HCT116 (cell line): ENCODE data around the gene DGCR6L. TPM values are rescaled to one million over a fixed set of nuclear protein-coding genes. Genes with fewer than 3 reads are reported as not detected.

Source experiments
- ATAC-seq: fragments of 200-7000 bp; cut with Tn5 transposase; 2 replicates; pipeline ENCODE4 v1.9.1; 2020; ENCODE audit warnings: mild to moderate bottlenecking, moderate library complexity
- BruUV-seq: library from RNA; stranded (reverse); fragments of 400-500 nt; replicated peaks from 2 replicates; lab custom pipeline; 2021; lab: Mats Ljungman, UMichigan
- CTCF ChIA-PET: fragments of 300-600 bp; sonication (Branson Sonifier 250); formaldehyde crosslinking; loops from one replicate; lab custom pipeline; 2021; ENCODE audit warnings: antibody characterized with exemption; lab: Charles Lee
- POLR2A ChIA-PET: fragments of 300-600, 350-600 bp; sonication (Branson Sonifier 250); formaldehyde crosslinking; loops from one replicate; lab custom pipeline; 2021; ENCODE audit warnings: antibody characterized with exemption; lab: Charles Lee
- RAD21 ChIA-PET, 2 experiments: fragments of 300-600 bp; sonication (Branson Sonifier 250); formaldehyde crosslinking; loops; one replicate each; lab custom pipeline; 2023; ENCODE audit warnings: low total read pairs in 2 of 2; ENCODE audit not compliant: uncharacterized antibody in 2 of 2, unreplicated experiment in 2 of 2, low non-redundant PET in 1 of 2; lab: Charles Lee
- DNase-seq: peaks from one replicate; pipeline ENCODE4 v3.0.0-alpha.2; 2010; ENCODE audit warnings: low read depth, low spot score
- H2AFZ ChIP-seq: fragments of 200-600 bp; shearing (Covaris generic), sonication (generic); 2 replicates; pipeline ENCODE4 v1.6.1; 2017; ENCODE audit warnings: low read depth, mixed run types, mixed read lengths, antibody characterized with exemption, low read length; ENCODE audit not compliant: poor library complexity, severe bottlenecking
- H3K27ac ChIP-seq: 2 replicates; pipeline ENCODE4 v1.5.1; 2012; ENCODE audit warnings: low read depth, low read length
- H3K27me3 ChIP-seq: fragments of 200-600 bp; sonication (generic); 2 replicates; pipeline ENCODE4 v1.6.1; 2016; ENCODE audit warnings: mixed run types, low read length, mixed read lengths; ENCODE audit not compliant: insufficient read depth
- H3K36me3 ChIP-seq, 2 experiments: fragments of 200-500 bp in 1 of 2; fragments of 200-600 bp in 1 of 2; sonication (Bioruptor generic) in 1 of 2; sonication (generic) in 1 of 2; 2 replicates each; pipeline versions ENCODE4 v1.5.1 to v1.6.1; 2014 to 2016; ENCODE audit warnings: low read length in 2 of 2, inconsistent platforms in 1 of 2, mixed read lengths in 1 of 2, mixed run types in 1 of 2; ENCODE audit not compliant: insufficient read depth in 2 of 2, control insufficient read depth in 1 of 2
- H3K4me1 ChIP-seq, 2 experiments: fragments of 200-600 bp in 1 of 2; sonication (generic) in 1 of 2; 2 replicates each; pipeline versions ENCODE4 v1.5.1 to v1.6.1; 2012 to 2017; ENCODE audit warnings: low read length in 2 of 2, inconsistent platforms in 1 of 2, mild to moderate bottlenecking in 1 of 2, mixed read lengths in 1 of 2, mixed run types in 1 of 2, moderate library complexity in 1 of 2; ENCODE audit not compliant: insufficient read depth in 2 of 2, control insufficient read depth in 1 of 2
- H3K4me2 ChIP-seq: fragments of 200-600 bp; sonication (generic); 2 replicates; pipeline ENCODE4 v1.6.1; 2017; ENCODE audit warnings: mixed run types, low read length, mixed read lengths
- H3K4me3 ChIP-seq, 2 experiments: fragments of 200-600 bp in 1 of 2; sonication (generic) in 1 of 2; replicated peaks in 1 of 2; 2 replicates each; pipeline ENCODE4 v1.5.1; 2011 to 2016; ENCODE audit warnings: low read length in 2 of 2, control low read depth in 1 of 2, low read depth in 1 of 2, mild to moderate bottlenecking in 1 of 2, mixed read lengths in 1 of 2, mixed run types in 1 of 2
- H3K79me2 ChIP-seq: fragments of 200-600 bp; sonication (generic); 2 replicates; pipeline ENCODE4 v1.6.1; 2017; ENCODE audit warnings: mild to moderate bottlenecking, mixed run types, low read length, moderate library complexity, mixed read lengths; ENCODE audit not compliant: insufficient read depth
- H3K9ac ChIP-seq: fragments of 200-600 bp; sonication (generic); 2 replicates; pipeline ENCODE4 v1.6.1; 2016; ENCODE audit warnings: low read length, mixed read lengths
- H3K9me2 ChIP-seq: fragments of 200-600 bp; sonication (generic), shearing (Covaris generic); 2 replicates; pipeline ENCODE4 v1.6.1; 2017; ENCODE audit warnings: mixed run types, mild to moderate bottlenecking, moderate library complexity; ENCODE audit not compliant: insufficient read depth
- H3K9me3 ChIP-seq, 2 experiments: fragments of 200-500 bp in 1 of 2; fragments of 200-600 bp in 1 of 2; sonication (Bioruptor generic) in 1 of 2; sonication (generic) in 1 of 2; 2 replicates each; pipeline ENCODE4 v1.6.1; 2014 to 2017; ENCODE audit warnings: low read length in 2 of 2, mixed read lengths in 2 of 2, inconsistent platforms in 1 of 2, low read depth in 1 of 2, mild to moderate bottlenecking in 1 of 2, mixed run types in 1 of 2, moderate library complexity in 1 of 2; ENCODE audit not compliant: control insufficient read depth in 1 of 2, insufficient read depth in 1 of 2
- H4K20me1 ChIP-seq: fragments of 200-600 bp; sonication (generic), shearing (Covaris generic); 2 replicates; pipeline ENCODE4 v1.6.1; 2017; ENCODE audit warnings: mixed run types, mild to moderate bottlenecking, moderate library complexity; ENCODE audit not compliant: insufficient read depth
- CBX3 ChIP-seq: IDR thresholded peaks from 2 replicates; pipeline ENCODE4 v1.6.1; 2012; ENCODE audit warnings: low read depth
- CEBPB ChIP-seq: IDR thresholded peaks from 2 replicates; pipeline ENCODE4 v1.6.1; 2012; ENCODE audit warnings: low read depth
- ELF1 ChIP-seq: IDR thresholded peaks from 2 replicates; pipeline ENCODE4 v1.6.1; 2012; ENCODE audit warnings: low read depth, borderline replicate concordance
- EZH2 ChIP-seq: fragments of 200-600 bp; sonication (generic); IDR thresholded peaks from 2 replicates; pipeline ENCODE4 v1.6.1; 2017; ENCODE audit warnings: antibody characterized with exemption, mixed run types
- EZH2phosphoT487 ChIP-seq: fragments of 200-600 bp; IDR thresholded peaks from 2 replicates; pipeline ENCODE4 v1.6.1; 2018; ENCODE audit warnings: antibody characterized with exemption, borderline replicate concordance
- FOSL1 ChIP-seq: IDR thresholded peaks from 2 replicates; pipeline ENCODE4 v1.6.1; 2012; ENCODE audit warnings: low read depth
- JUND ChIP-seq: IDR thresholded peaks from 2 replicates; pipeline ENCODE4 v1.6.1; 2012
- POLR2A ChIP-seq: IDR thresholded peaks from 2 replicates; pipeline ENCODE4 v1.7.0; 2011; ENCODE audit warnings: borderline replicate concordance; ENCODE audit not compliant: insufficient read depth, insufficient read length; ENCODE audit errors: extremely low read depth
- RAD21 ChIP-seq: IDR thresholded peaks from 2 replicates; pipeline ENCODE4 v1.6.1; 2012; ENCODE audit warnings: low read depth, mild to moderate bottlenecking
- SIN3A ChIP-seq: IDR thresholded peaks from 2 replicates; pipeline ENCODE4 v1.6.1; 2012; ENCODE audit warnings: low read depth
- SP1 ChIP-seq: IDR thresholded peaks from 2 replicates; pipeline ENCODE4 v1.6.1; 2012; ENCODE audit warnings: low read depth
- SRF ChIP-seq: IDR thresholded peaks from 2 replicates; pipeline ENCODE4 v1.6.1; 2012; ENCODE audit warnings: low read depth
- TCF7L2 ChIP-seq: IDR thresholded peaks from 2 replicates; pipeline ENCODE4 v1.7.0; 2011; ENCODE audit warnings: borderline replicate concordance, inconsistent platforms; ENCODE audit not compliant: insufficient read depth, insufficient read length; ENCODE audit errors: extremely low read depth
- ZBTB33 ChIP-seq: IDR thresholded peaks from 2 replicates; pipeline ENCODE4 v1.6.1; 2011; ENCODE audit warnings: mild to moderate bottlenecking, low read length, moderate library complexity; ENCODE audit not compliant: insufficient replicate concordance; ENCODE audit errors: extremely low read depth
- ZFX ChIP-seq: fragments of 450-650 bp; IDR thresholded peaks from 2 replicates; pipeline ENCODE4 v1.6.1; 2017
- ZNF274 ChIP-seq: fragments of 200-500 bp; sonication (Bioruptor generic); IDR thresholded peaks from 2 replicates; pipeline ENCODE4 v1.6.1; 2014; ENCODE audit warnings: mild to moderate bottlenecking, low read depth, low read length, inconsistent platforms
- intact Hi-C: fragments of 100-400 bp; cut with micrococcal nuclease; formaldehyde crosslinking; loops from 2 replicates; pipeline ENCODE4 v1.10.0; 2022
- total RNA-seq: library from RNA; stranded (reverse); gene quantifications from one replicate; pipeline ENCODE4 v1.2.1, GENCODE V29; 2021; ENCODE audit not compliant: unreplicated experiment
- TF ChIP-seq, protein P1 (sequence below), 3 experiments: fragments of 200-600 bp in 1 of 3; sonication (generic) in 1 of 3; IDR thresholded peaks in 2 of 3; conservative IDR thresholded peaks in 1 of 3; 2 replicates each; pipeline ENCODE4 v1.5.1; 2012 to 2017; ENCODE audit warnings: low read depth in 2 of 3, low read length in 2 of 3, antibody characterized with exemption in 1 of 3, borderline replicate concordance in 1 of 3, control low read depth in 1 of 3, mild to moderate bottlenecking in 1 of 3, mixed read lengths in 1 of 3, mixed run types in 1 of 3, moderate library complexity in 1 of 3; ENCODE audit not compliant: insufficient read depth in 1 of 3

Gene DGCR6L
- total RNA-seq, 1 experiment from 2014 or later: 44.9 TPM

DNA sequence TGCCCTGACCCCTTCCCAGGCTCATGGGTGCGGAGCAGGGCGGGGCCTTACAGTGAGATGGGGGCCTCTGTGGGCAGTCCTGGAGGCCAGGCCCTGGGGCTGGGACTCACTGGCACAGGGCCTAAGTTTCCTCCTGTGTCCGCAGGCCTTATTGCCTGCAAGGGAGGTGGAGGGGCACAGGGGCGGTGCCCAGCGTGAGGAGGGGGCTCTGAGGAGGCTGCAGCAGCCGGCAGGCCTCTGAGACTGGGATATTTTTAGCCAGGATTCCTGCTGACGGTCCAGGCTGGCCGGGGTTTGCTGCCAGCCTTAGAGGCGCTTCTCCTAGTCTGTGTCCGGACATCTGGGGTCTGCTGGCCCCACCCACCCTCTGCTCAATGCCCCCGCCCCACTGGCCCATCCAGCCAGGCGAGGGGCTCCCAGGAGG, 46.1 kb downstream of the DGCR6L start:
- ChIA-PET RAD21 (no interaction called here), POLR2A (no interaction called here), CTCF (no interaction called here)
- Histone ChIP-seq H2AFZ (no peak overlapping the region), H3K9me3 (no peaks in the 10 kb centered on the region), H3K9me2 (no peaks in the 10 kb centered on the region), H4K20me1 (no peaks in the 10 kb centered on the region), H3K27me3 (no peaks in the 10 kb centered on the region), H3K79me2 (no peaks in the 10 kb centered on the region), H3K9ac (no peak overlapping the region), H3K4me1 (peaks cover under 1 to 2% of the 10 kb centered on the region in 2 experiments; a peak in 2 of 4 replicates), H3K4me2 (no peak overlapping the region), H3K4me3 (no peak overlapping the region), H3K36me3 (no peaks in the 10 kb centered on the region), H3K27ac (no peak overlapping the region)
- TF ChIP-seq ZFX: no peak
- DNase-seq (no peak), ATAC-seq (no peak)
- intact Hi-C loops: no loop called here
- no TSS peak for BruUV-seq

GRCh38 chr22:20272700-20273099, 47.2 kb downstream of the DGCR6L start:
- Histone ChIP-seq H3K4me3 (no peak overlapping the region), H3K79me2 (no peaks in the 10 kb centered on the region), H3K27ac (no peak overlapping the region), H3K4me1 (peaks cover 6 to 7% of the 10 kb centered on the region in 2 experiments; a peak in 2 of 4 replicates), H2AFZ (no peak overlapping the region), H3K36me3 (no peaks in the 10 kb centered on the region), H3K9me2 (no peaks in the 10 kb centered on the region), H3K9me3 (no peaks in the 10 kb centered on the region), H3K9ac (no peak overlapping the region), H4K20me1 (no peaks in the 10 kb centered on the region), H3K4me2 (no peak overlapping the region), H3K27me3 (no peaks in the 10 kb centered on the region)
- RAD21 ChIA-PET: no interaction called here
- CTCF ChIA-PET: no interaction called here
- POLR2A ChIA-PET: no interaction called here
- no peak for TF ChIP-seq CBX3
- TF ChIP-seq RAD21: no peak
- TF ChIP-seq ZFX: no peak
- TF ChIP-seq ZNF274: no peak
- TF ChIP-seq ZBTB33: no peak
- TF ChIP-seq, protein P1, sequence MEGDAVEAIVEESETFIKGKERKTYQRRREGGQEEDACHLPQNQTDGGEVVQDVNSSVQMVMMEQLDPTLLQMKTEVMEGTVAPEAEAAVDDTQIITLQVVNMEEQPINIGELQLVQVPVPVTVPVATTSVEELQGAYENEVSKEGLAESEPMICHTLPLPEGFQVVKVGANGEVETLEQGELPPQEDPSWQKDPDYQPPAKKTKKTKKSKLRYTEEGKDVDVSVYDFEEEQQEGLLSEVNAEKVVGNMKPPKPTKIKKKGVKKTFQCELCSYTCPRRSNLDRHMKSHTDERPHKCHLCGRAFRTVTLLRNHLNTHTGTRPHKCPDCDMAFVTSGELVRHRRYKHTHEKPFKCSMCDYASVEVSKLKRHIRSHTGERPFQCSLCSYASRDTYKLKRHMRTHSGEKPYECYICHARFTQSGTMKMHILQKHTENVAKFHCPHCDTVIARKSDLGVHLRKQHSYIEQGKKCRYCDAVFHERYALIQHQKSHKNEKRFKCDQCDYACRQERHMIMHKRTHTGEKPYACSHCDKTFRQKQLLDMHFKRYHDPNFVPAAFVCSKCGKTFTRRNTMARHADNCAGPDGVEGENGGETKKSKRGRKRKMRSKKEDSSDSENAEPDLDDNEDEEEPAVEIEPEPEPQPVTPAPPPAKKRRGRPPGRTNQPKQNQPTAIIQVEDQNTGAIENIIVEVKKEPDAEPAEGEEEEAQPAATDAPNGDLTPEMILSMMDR (IDR thresholded peaks at IDR 0.05 in 2 of 3, conservative IDR thresholded peaks at IDR 0.05 in 1 of 3; ENCODE audit: borderline replicate concordance in 1 of 3, insufficient read depth in 1 of 3, low read depth in 2 of 3, low read length in 2 of 3): no peak
- no peak for TF ChIP-seq POLR2A
- no peak for TF ChIP-seq CEBPB
- TF ChIP-seq ELF1: no peak
- TF ChIP-seq JUND: no peak
- no peak for TF ChIP-seq SIN3A
- no peak for TF ChIP-seq EZH2
- no peak for TF ChIP-seq FOSL1
- no peak for TF ChIP-seq TCF7L2
- TF ChIP-seq EZH2phosphoT487: no peak
- no peak for TF ChIP-seq SP1
- TF ChIP-seq SRF: no peak
- no TSS peak for BruUV-seq
- ATAC-seq: no peak
- intact Hi-C loops: no loop called here
- DNase-seq: no peak
